Posterior vena cava (tissue), 2 donors: ENCODE measurements around the gene ZFHX2. TPM values are rescaled to one million over a fixed set of nuclear protein-coding genes. Genes with fewer than 3 reads are reported as not detected.

ENCODE experiments used
- DNase-seq: peaks from one replicate; pipeline ENCODE4 v3.0.0-alpha.2; 2020; ENCODE audit warnings: low spot score
- intact Hi-C, 2 donors: fragments of 100-400 bp; cut with DNase I; formaldehyde crosslinking; loops; one replicate each; pipeline versions ENCODE4 v1.14.1 to v1.14.2; 2022 to 2023
- total RNA-seq, 2 donors: library from RNA; stranded (reverse); fragmentation: NEBNext Ultra II Directional; extraction: Animal tissue kit (Norgen Biotek cat#: 25700); gene quantifications; one replicate each; pipeline ENCODE4 v1.2.1, GENCODE V29; 2021
- donor health status: DM: yes; HTN: yes; CAD: no.
- donor health status: DM: yes; HTN: yes; CAD: no.

The ZFHX2 gene
- total RNA-seq, 2 donors from 2014 or later, result 2.3 to 2.4 TPM

DNA sequence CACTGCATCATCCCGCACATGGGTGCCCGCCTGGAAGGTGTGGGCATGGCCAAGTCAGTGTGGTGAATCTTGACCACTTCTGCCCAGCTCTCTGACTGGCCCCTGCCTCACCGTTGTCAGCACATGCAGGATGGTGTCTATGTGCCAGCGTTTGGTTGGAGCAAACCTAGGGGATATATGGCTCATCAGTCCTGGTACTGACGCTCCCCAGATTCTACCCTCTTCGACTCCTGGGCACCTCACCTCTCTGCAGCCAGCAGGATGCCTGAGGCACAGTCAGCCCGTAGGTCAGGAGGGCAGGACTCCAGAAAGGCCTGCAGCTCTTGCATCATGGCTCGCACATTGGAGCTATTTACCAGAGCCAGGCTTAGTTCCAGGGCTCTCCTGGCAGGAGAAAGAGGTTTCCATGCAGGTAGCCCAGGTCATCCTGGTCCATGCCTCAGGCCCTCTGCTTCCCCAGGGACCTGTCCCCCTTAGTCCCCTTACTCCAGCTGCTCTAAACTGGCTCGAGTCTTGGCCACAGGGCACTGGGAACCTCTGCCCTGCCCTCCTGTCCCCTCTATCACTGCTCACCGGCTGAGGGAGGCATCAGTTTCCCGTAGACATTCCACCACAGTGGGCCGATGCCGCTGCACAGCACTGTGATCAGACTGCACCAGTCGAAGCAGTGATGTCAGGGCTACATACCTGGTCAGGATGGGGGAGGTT lies 12.1 kb upstream of the ZFHX2 start:
- intact Hi-C loops, result loop anchor here (2.0 to 10.0 kb wide), 2 partner anchors 85 to 229 kb away; no protein-coding TSS in a partner anchor
- peak; percentile 76 for DNase-seq

- intact Hi-C loops, result loop anchor here (2.0 to 10.0 kb wide), 2 partner anchors 84 to 228 kb away; no protein-coding TSS in a partner anchor
- peak; percentile 76 for DNase-seq
Measured at GRCh38 chr14:23562822-23563472, 11.4 kb upstream of the ZFHX2 start.

- peak; percentile 80 for DNase-seq
Measured at GRCh38 chr14:23561873-23562821, 10.6 kb upstream of the ZFHX2 start.

GRCh38 chr14:23561259-23561658 lies 9.7 kb upstream of the ZFHX2 start:
- intact Hi-C loops, result loop anchor here in 1 of 2 donors (10.0 kb wide), 1 partner anchor 226 kb away; no protein-coding TSS in a partner anchor
- DNase-seq, result peak; percentile 40

More at GRCh38 chr14:23561873-23562821, 10.6 kb upstream of the ZFHX2 start:
- intact Hi-C loops, result loop anchor here (2.0 to 10.0 kb wide), 2 partner anchors 83 to 227 kb away; no protein-coding TSS in a partner anchor

GRCh38 chr14:23559926-23560520 lies 8.5 kb upstream of the ZFHX2 start:
- intact Hi-C loops, result loop anchor here (10.0 kb wide), 2 partner anchors 225 to 235 kb away; partner anchors contain the start of gene PABPN1 (in 1 of the 2)

GRCh38 chr14:23559010-23559925 lies 7.7 kb upstream of the ZFHX2 start:
- intact Hi-C loops, result loop anchor here in 1 of 2 donors (10.0 kb wide), 1 partner anchor 234 kb away; the partner anchor contains the start of gene PABPN1
- DNase-seq, result peak; percentile 88

More at GRCh38 chr14:23559926-23560520, 8.5 kb upstream of the ZFHX2 start:
- no peak for DNase-seq

DNA sequence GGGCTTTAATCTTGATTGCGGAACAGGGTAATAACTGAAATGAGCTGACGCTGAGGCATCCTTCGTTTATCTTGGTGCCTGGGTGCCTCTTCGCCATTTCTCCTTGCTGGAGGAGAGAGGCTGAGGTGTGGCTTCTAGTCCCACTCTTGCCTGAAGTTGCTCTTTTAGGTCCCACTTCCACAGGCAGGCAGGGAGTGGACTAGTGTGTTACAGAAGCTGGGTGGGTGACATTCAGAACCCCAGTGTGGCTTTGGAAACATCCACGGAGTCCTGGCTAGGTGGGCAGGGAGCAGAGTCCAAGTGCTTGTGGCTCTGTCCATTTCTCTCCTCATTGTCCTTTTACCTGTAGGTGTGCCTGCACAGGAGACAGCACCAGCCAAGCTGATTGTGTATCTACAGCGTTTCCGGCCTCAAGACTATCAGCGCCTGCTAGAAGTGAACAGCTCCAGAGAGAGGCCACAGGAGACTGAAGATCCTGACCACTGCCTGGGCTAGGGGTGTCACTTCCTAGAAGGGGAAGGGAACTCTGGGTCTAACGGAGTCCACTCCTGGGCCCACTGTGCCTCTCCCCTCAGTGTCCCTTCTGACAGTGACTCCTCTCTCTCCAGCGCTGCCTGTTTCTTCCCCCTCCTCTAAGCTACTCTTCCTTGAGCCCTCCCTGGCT lies 6.9 kb upstream of the ZFHX2 start:
- intact Hi-C loops, result loop anchor here in 1 of 2 donors (10.0 kb wide), 1 partner anchor 234 kb away; the partner anchor contains the start of gene PABPN1

GRCh38 chr14:23557946-23558345 lies 6.4 kb upstream of the ZFHX2 start:
- intact Hi-C loops, result loop anchor here in 1 of 2 donors (10.0 kb wide), 1 partner anchor 233 kb away; the partner anchor contains the start of gene PABPN1
- no peak for DNase-seq

More for the DNA sequence above, 6.9 kb upstream of the ZFHX2 start:
- DNase-seq, result no peak

GRCh38 chr14:23557521-23557920 lies 6.0 kb upstream of the ZFHX2 start:
- intact Hi-C loops, result loop anchor here in 1 of 2 donors (10.0 kb wide), 1 partner anchor 233 kb away; the partner anchor contains the start of gene PABPN1
- no peak for DNase-seq

DNA sequence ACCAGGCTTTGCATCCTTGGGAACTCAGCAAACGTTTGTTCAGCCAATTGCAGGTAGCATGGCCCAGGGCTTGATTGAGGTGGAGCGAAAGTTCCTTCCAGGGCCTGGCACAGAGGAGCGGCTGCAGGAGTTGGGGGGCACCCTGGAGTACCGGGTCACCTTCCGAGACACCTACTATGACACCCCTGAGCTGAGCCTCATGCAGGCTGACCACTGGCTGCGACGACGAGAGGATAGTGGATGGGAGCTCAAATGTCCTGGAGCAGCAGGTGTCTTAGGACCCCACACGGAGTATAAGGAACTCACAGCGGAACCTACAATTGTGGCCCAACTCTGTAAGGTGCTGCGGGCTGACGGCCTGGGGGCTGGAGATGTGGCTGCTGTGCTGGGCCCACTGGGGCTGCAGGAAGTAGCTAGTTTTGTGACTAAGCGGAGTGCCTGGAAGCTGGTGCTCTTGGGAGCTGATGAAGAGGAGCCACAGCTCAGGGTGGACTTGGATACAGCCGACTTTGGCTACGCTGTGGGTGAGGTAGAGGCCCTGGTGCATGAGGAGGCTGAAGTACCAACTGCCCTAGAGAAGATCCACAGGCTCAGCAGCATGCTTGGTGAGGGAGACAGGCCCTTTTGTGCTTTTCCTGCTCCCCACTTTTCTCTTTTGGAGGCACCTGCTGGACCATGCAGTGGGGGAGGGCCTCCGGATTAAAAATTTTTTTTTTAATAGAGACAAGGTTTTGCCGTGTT lies 5.3 kb upstream of the ZFHX2 start:
- DNase-seq, result no peak
- intact Hi-C loops, result loop anchor here in 1 of 2 donors (10.0 kb wide), 1 partner anchor 232 kb away; the partner anchor contains the start of gene PABPN1

GRCh38 chr14:23555882-23556699 lies 4.5 kb upstream of the ZFHX2 start, which contains the start of gene THTPA:
Gene THTPA, plus strand, starts transcription at chr14:23556271. Its CDS starts 487 bp downstream, at chr14:23556758.
- peak; percentile 98 for DNase-seq
- intact Hi-C loops, result loop anchor here in 1 of 2 donors (10.0 kb wide), 1 partner anchor 231 kb away; the partner anchor contains the start of gene PABPN1

- no peak for DNase-seq
- intact Hi-C loops, result loop anchor here in 1 of 2 donors (10.0 kb wide), 1 partner anchor 231 kb away; the partner anchor contains the start of gene PABPN1
Measured at GRCh38 chr14:23555533-23555881, 3.9 kb upstream of the ZFHX2 start.

- no peak for DNase-seq
- intact Hi-C loops, result loop anchor here in 1 of 2 donors (10.0 kb wide), 1 partner anchor 226 kb away; the partner anchor contains the start of gene PABPN1
Measured at GRCh38 chr14:23550812-23551265, 726 bp downstream of the ZFHX2 start.

- intact Hi-C loops, result loop anchor here in 1 of 2 donors (10.0 kb wide), 1 partner anchor 225 kb away; the partner anchor contains the start of gene PABPN1
- DNase-seq, result no peak
Measured at GRCh38 chr14:23550131-23550811, 1.3 kb downstream of the ZFHX2 start.
